Muscle layer of colon (tissue), 2 donors: ENCODE data around the gene MRPL34.

Source experiments
- H3K27ac ChIP-seq: one replicate; pipeline ENCODE4 v1.7.0; 2013; ENCODE audit warnings: low read depth, mild to moderate bottlenecking, low read length, moderate library complexity
- H3K27me3 ChIP-seq, 2 donors: one replicate each; pipeline ENCODE4 v1.7.0; 2013; ENCODE audit warnings: low read length in 2 of 2, mild to moderate bottlenecking in 2 of 2; ENCODE audit not compliant: insufficient read depth in 2 of 2, control insufficient read depth in 1 of 2
- H3K36me3 ChIP-seq: one replicate; pipeline ENCODE4 v1.7.0; 2013; ENCODE audit warnings: mild to moderate bottlenecking, low read length; ENCODE audit not compliant: insufficient read depth
- H3K4me1 ChIP-seq: one replicate; pipeline ENCODE4 v1.7.0; 2013; ENCODE audit warnings: mild to moderate bottlenecking, low read length; ENCODE audit not compliant: insufficient read depth
- H3K4me3 ChIP-seq, 2 donors: one replicate each; pipeline ENCODE4 v1.7.0; 2013; ENCODE audit warnings: low read length in 2 of 2, low read depth in 1 of 2, mild to moderate bottlenecking in 1 of 2, moderate library complexity in 1 of 2
- H3K9ac ChIP-seq: one replicate; pipeline ENCODE4 v1.7.0; 2013; ENCODE audit warnings: low read length
- H3K9me3 ChIP-seq: one replicate; pipeline ENCODE4 v1.7.0; 2013; ENCODE audit warnings: mild to moderate bottlenecking, low read length
- donor health status: abdominal sarcoma.
- donor health status: Adenocarcinoma of cecum.

Gene MRPL34

DNA sequence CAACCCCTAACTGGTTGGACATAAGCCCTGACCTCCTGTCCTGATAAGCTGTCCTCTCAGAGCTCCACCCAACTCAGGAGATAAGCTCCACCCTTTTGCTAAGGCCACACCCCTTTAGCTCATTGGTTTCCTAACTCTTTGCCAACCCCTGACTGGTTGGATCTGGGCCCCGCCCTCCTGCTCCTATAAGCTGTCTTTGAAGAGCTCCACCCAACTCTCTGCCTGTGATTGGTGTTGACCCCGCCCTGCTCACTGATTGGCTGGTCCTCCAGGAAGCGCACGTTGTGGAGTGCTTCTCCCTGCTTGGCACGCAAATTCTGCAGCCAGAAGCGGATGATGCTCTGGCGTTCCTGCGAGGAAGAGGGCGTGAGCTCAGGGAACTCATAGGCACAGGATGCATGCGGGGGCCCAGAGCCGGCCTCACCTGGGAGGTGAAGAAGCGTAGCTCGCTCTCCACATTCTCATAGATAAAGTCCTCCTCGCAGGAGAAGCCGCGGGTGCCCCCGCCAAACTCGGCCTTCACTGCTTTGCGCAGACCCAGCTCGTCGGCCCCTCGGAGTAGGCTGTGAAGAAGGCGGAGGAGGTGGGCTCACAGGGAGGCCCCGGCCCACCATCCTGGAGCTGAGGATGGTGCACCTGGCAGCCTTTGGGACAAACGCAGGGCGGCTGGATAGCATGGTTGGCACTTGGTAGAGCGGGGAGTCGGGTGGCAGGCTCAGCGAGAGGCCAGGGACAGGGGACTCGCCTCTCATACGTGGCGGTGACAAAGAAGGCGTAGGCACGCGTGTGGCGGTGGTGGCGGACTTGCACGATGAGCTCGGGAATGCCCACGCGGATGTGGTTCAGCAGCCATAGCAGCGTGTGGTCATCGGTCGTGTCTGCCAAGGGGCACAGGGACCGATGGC is 27.3 kb downstream of the MRPL34 start:
- no peak overlapping the region for H3K9ac ChIP-seq
- H3K4me3 ChIP-seq = no peak overlapping the region
- H3K9me3 ChIP-seq = no peaks in the 10 kb centered on the region
- no peak overlapping the region for H3K27ac ChIP-seq
- H3K36me3 ChIP-seq = no peaks in the 10 kb centered on the region
- H3K27me3 ChIP-seq = peaks cover 0 to 22% of the 10 kb centered on the region in 2 donors
- H3K4me1 ChIP-seq = peaks cover 17% of the 10 kb centered on the region

DNA sequence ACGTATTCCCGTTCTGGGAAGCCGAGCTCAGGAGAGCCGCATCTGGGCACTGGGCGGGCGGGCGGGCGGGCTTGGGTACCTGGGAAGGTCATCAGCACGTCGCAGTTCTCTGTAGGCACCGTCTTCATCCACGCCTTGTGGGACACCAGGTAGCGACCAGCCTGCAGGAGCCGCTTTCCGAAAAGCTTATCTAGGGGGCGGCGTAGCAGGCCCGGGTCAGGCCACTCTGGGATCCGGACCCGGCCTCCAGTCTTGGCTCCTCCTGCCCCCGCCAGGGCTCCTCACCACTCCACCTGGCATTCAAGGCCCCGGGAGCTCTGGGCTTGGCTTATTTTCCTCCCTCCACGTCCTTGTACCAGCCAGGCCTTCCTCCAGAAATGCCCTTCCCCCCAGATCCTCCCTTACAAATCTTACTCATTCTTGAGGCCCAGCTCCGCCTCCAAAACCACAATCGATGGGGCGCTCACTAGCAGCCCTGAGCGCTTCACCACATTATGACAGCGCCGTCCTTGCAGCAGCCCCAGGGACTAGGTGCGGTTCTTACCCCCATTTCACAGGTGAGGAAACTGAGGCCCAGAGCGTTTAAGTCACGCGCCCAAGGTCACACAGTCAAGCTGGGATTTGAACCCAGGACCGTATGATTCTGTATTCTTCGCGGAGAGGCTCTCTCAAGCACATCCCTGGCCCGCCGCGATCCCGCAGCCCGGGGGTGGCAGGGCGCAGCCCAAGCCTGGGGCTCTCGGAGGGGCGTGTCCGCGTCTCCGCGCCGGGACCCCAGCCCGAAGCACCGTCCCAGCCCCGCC is 28.1 kb downstream of the MRPL34 start:
- Histone ChIP-seq H3K9me3 (no peaks in the 10 kb centered on the region), H3K4me3 (peak overlapping the region; percentile 69 to 78), H3K4me1 (peaks cover 25% of the 10 kb centered on the region), H3K36me3 (no peaks in the 10 kb centered on the region), H3K27me3 (peaks cover 0 to 21% of the 10 kb centered on the region in 2 donors), H3K9ac (peak overlapping the region; percentile 44), H3K27ac (no peak overlapping the region)

DNA sequence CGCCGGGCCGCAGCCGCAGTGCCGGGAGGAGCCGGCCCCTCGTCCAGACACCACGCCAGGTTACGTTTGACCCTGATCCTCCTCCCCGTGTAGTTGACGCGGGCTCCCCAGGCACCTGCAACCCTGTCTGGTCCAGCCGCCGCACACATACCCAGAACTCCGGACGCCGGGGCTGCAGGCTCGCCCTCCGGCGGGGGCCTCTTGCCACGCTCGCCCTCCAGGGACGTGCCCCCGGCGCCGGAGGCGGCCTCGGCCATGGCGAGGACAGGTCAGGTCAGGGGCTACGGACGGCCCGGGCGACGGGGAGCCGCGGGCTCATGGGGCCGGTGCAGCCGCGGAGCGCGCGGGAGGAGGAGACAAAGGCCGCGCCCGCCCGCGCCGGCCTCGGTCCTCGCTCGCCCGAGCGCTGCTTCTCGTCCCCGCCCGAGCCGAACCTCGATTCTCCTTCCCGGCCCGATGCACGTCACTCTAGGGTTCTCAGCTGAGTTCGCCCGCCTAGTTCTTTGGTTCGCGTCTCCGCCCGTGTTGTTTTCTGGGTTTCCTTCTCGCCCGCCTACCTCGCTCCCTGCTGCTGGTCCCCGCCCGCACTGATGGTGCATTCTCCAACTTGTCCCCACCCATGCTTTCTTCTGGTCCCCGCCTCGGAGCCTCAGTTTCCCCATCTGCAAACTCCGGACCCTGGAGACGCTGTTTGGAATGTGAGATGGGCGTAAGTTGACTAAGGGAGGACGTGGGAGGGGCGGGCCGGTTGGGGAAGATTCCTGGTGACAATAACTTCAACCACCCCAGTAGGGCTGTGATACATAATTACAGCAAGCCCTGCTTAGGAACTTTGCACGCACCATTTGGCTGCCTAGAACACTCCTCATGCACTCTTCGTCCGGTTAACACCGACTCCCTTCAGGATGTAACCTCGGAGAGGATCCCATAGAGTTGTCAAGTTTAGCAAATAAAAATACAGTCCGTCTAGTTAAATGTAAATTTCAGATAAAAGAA is 29.0 kb downstream of the MRPL34 start, which contains the start of gene ANO8:
TSS of gene ANO8 (minus strand) at position 442 of the 996 bp plus-strand sequence. CDS start at position 257, 185 bp downstream.
- peaks cover 0 to 12% of the 10 kb centered on the region in 2 donors for H3K27me3 ChIP-seq

DNA sequence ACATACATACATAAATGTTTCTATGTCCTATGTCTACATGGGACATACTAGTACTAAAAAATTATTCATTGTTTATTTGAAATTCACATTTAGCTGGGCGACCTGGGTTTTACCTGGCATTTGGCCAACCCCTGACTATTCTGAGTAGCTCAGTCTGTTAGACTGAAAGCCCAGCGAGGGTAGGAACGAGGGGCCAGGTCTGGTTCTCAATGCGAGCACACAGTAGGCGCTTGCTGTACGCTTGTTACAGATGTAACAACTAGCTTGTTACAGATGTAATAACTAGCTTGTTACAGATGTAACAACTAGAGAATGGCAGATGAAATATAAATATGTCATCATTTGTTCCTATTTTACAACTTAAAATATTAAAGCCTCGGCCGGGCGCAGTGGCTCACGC is 29.9 kb downstream of the MRPL34 start:
- Histone ChIP-seq H3K4me1 (peaks cover 25% of the 10 kb centered on the region), H3K4me3 (no peak overlapping the region), H3K27ac (no peak overlapping the region), H3K27me3 (peaks cover 0 to 4% of the 10 kb centered on the region in 2 donors), H3K9ac (no peak overlapping the region), H3K36me3 (no peaks in the 10 kb centered on the region), H3K9me3 (no peaks in the 10 kb centered on the region)

More for the DNA sequence above, 29.0 kb downstream of the MRPL34 start, which contains the start of gene ANO8:
- H3K9ac ChIP-seq = peak within 1 kb of the TSS; percentile 44
- peaks cover 25% of the 10 kb centered on the region for H3K4me1 ChIP-seq
- H3K27ac ChIP-seq = peak within 1 kb of the TSS; percentile 1
- H3K4me3 ChIP-seq = peak within 1 kb of the TSS; percentile 69 to 78
- no peaks in the 10 kb centered on the region for H3K9me3 ChIP-seq
- H3K36me3 ChIP-seq = no peaks in the 10 kb centered on the region

- Histone ChIP-seq H3K36me3 (no peaks in the 10 kb centered on the region), H3K4me1 (peaks cover 25% of the 10 kb centered on the region), H3K27ac (peak within 1 kb of the TSS; percentile 99), H3K27me3 (no peaks in the 10 kb centered on the region), H3K4me3 (peak within 1 kb of the TSS; percentile 88 to 96), H3K9me3 (no peaks in the 10 kb centered on the region), H3K9ac (peak within 1 kb of the TSS; percentile 68)
Observed at GRCh38 chr19:17336872-17337674, 31.4 kb downstream of the MRPL34 start, which contains the start of gene GTPBP3. Gene GTPBP3 (plus strand): TSS chr19:17337553. CDS start chr19:17337612, 59 bp downstream.

DNA sequence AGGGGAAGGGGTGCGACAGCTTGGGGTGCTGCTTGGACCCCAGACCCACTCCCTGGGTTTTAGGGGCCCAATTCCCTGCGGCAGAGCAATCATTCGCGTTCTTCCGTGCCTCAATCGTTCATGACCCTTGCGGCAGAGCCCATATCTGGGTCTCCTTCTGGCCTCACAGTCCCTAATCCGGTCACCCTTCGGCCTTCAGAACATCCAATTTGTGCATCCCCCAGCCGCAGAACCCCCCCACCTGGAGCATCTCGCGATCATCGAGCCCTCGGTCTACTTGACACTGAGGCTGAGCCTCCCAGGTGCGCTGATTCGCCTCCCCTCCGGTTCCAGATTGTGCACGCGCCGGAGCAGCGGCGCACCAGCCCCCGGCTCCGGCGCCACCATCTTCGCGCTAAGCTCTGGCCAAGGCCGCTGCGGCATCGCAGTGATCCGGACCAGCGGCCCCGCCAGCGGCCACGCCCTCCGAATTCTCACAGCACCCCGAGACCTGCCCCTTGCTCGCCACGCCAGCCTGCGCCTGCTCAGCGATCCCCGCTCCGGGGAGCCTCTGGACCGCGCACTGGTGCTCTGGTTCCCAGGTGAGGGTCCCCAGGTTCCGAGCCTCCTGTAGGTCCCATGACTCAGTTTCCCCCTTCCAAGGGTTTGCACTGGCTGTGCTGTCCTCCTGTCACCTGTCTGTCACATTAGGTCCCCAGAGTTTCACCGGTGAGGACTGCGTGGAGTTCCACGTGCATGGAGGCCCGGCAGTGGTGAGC is 32.2 kb downstream of the MRPL34 start:
- peak overlapping the region; percentile 34 for H3K9ac ChIP-seq
- peak overlapping the region; percentile 68 for H3K27ac ChIP-seq
- H3K4me3 ChIP-seq = peak overlapping the region; percentile 37 to 96
- H3K9me3 ChIP-seq = no peaks in the 10 kb centered on the region
- H3K36me3 ChIP-seq = no peaks in the 10 kb centered on the region
- H3K27me3 ChIP-seq = no peaks in the 10 kb centered on the region
- H3K4me1 ChIP-seq = peaks cover 25% of the 10 kb centered on the region

GRCh38 chr19:17338433-17339078 is 32.9 kb downstream of the MRPL34 start:
- H3K4me3 ChIP-seq = peak overlapping the region; percentile 37 to 96
- H3K9me3 ChIP-seq = no peaks in the 10 kb centered on the region
- peaks cover 25% of the 10 kb centered on the region for H3K4me1 ChIP-seq
- H3K27me3 ChIP-seq = no peaks in the 10 kb centered on the region
- H3K9ac ChIP-seq = peak overlapping the region; percentile 34
- no peaks in the 10 kb centered on the region for H3K36me3 ChIP-seq
- no peak overlapping the region for H3K27ac ChIP-seq

- Histone ChIP-seq H3K4me1 (peaks cover 19% of the 10 kb centered on the region), H3K27ac (no peak overlapping the region), H3K27me3 (no peaks in the 10 kb centered on the region), H3K9ac (no peak overlapping the region), H3K4me3 (no peak overlapping the region), H3K36me3 (no peaks in the 10 kb centered on the region), H3K9me3 (no peaks in the 10 kb centered on the region)
Observed at GRCh38 chr19:17339088-17339741, 33.5 kb downstream of the MRPL34 start.

DNA sequence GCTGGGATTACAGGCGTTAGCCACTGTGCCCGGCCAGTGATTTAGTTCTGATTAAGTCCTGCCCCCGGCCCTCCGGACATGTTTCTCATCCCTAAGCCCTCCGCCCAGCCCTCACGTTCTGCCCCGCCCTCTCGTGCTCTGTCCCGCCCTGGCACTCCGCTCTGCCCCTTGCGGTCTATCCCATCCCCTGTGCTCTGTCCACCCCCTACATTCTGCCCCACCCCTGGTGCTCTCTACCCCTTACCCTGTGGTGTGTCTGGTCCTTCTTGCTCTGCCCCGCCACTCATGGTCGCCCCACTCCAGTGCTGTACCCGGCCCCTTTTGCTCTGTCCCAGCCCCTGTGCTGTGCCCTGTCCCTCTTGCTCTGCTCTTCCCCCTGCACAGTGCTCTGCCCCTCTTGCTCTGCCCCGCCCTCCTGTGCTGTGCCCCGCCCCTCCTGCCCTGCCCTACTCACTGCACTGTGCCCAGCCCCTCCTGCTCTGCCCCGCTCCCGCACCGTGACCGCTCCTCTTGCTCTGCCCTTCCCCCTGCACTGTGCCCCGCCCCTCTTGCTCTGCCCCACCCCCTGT is 34.7 kb downstream of the MRPL34 start:
- no peak overlapping the region for H3K27ac ChIP-seq
- H3K9me3 ChIP-seq = no peaks in the 10 kb centered on the region
- no peaks in the 10 kb centered on the region for H3K27me3 ChIP-seq
- H3K9ac ChIP-seq = no peak overlapping the region
- peaks cover 12% of the 10 kb centered on the region for H3K4me1 ChIP-seq
- H3K36me3 ChIP-seq = no peaks in the 10 kb centered on the region
- H3K4me3 ChIP-seq = no peak overlapping the region
